Progenitor cell of endocrine pancreas (in vitro differentiated cells): ENCODE data around the gene RAB44. TPM values are rescaled to one million over a fixed set of nuclear protein-coding genes. Genes with fewer than 3 reads are reported as not detected.

ENCODE experiments used
- DNase-seq: peaks from one replicate; pipeline ENCODE4 v3.0.0; 2021; ENCODE audit warnings: low spot score; ENCODE audit not compliant: unreplicated experiment
- H3K27ac Mint-ChIP-seq: 2 replicates; pipeline ENCODE4 v1.8.0; 2021; ENCODE audit warnings: mild to moderate bottlenecking, moderate library complexity, mixed read lengths
- H3K27me3 Mint-ChIP-seq: 2 replicates; pipeline ENCODE4 v1.8.0; 2021; ENCODE audit warnings: mixed read lengths
- H3K36me3 Mint-ChIP-seq: 2 replicates; pipeline ENCODE4 v1.8.0; 2022; ENCODE audit warnings: mixed read lengths; ENCODE audit not compliant: insufficient read depth
- H3K4me1 Mint-ChIP-seq: 2 replicates; pipeline ENCODE4 v1.8.0; 2021; ENCODE audit warnings: low read depth, mixed read lengths
- H3K4me3 Mint-ChIP-seq: 2 replicates; pipeline ENCODE4 v1.8.0; 2021; ENCODE audit warnings: low read depth, mild to moderate bottlenecking, moderate library complexity, mixed read lengths
- H3K9me3 Mint-ChIP-seq: 2 replicates; pipeline ENCODE4 v1.8.0; 2021; ENCODE audit warnings: low read depth, mixed read lengths
- CTCF ChIP-seq: fragments of 200-600 bp; sonication (generic); IDR thresholded peaks from one replicate; pipeline ENCODE4 v1.5.0; 2021; ENCODE audit warnings: antibody characterized with exemption, mild to moderate bottlenecking; ENCODE audit not compliant: unreplicated experiment
- total RNA-seq: library from RNA; stranded (reverse); gene quantifications from 2 replicates; pipeline ENCODE4 v1.2.1, GENCODE V29; 2021

Gene RAB44
- total RNA-seq, 1 donor from 2014 or later: not detected

DNA sequence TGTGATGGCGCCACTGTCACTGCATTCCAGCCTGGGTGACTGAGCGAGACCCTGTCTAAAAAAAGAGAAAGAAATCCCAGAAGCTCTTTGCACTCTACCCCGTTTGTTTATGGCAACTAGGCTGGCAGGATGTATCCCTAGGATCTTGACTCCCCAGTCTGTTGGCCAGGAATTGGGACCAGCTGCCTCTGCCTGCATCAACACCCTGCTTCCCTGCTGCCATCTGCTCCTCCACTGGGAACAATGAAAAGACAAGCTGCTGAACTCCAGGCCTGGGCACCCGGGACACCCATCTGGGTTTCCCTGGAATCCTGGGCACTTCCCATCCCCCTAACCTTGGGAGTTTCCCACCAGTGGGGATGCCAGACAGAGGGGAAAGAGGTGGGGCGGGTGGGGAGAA is 76.7 kb downstream of the RAB44 start:
- H3K4me1 Mint-ChIP-seq: peaks cover 13% of the 10 kb centered on the region
- DNase-seq: no peak
- H3K36me3 Mint-ChIP-seq: no peaks in the 10 kb centered on the region
- H3K27ac Mint-ChIP-seq: no peak overlapping the region
- no peak for TF ChIP-seq CTCF
- no peaks in the 10 kb centered on the region for H3K9me3 Mint-ChIP-seq
- peaks cover 53% of the 10 kb centered on the region for H3K27me3 Mint-ChIP-seq
- no peak overlapping the region for H3K4me3 Mint-ChIP-seq

GRCh38 chr6:36776167-36776566 is 78.5 kb downstream of the RAB44 start:
- peaks cover 24% of the 10 kb centered on the region for H3K4me1 Mint-ChIP-seq
- no peak for TF ChIP-seq CTCF
- H3K27ac Mint-ChIP-seq: no peak overlapping the region
- H3K27me3 Mint-ChIP-seq: peaks cover 40% of the 10 kb centered on the region
- no peaks in the 10 kb centered on the region for H3K9me3 Mint-ChIP-seq
- no peak for DNase-seq
- no peaks in the 10 kb centered on the region for H3K36me3 Mint-ChIP-seq
- H3K4me3 Mint-ChIP-seq: no peak overlapping the region

DNA sequence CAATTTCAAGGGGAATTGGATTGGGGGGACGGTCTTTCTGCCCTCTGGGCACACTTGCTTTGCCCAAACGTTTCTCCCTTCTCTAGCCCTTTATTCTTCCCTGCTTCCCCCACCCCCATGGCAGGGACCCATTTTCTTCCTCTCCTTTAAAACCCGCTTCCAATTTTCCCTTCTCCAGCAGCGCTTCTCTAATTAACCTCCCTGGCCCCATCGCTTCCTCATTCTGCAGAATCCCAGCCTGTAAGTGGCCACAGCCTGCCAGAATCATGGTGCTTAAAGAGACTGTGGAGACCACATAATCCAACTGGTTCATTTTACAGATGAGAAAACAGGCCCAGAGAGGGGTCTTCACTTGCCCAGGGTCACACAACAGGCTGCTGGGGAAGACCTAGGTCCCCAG is 80.2 kb downstream of the RAB44 start:
- H3K27ac Mint-ChIP-seq: no peak overlapping the region
- DNase-seq: no peak
- H3K4me1 Mint-ChIP-seq: peaks cover 26% of the 10 kb centered on the region
- H3K36me3 Mint-ChIP-seq: no peaks in the 10 kb centered on the region
- H3K4me3 Mint-ChIP-seq: no peak overlapping the region
- TF ChIP-seq CTCF: no peak
- H3K27me3 Mint-ChIP-seq: peaks cover 34% of the 10 kb centered on the region
- H3K9me3 Mint-ChIP-seq: no peaks in the 10 kb centered on the region

DNA sequence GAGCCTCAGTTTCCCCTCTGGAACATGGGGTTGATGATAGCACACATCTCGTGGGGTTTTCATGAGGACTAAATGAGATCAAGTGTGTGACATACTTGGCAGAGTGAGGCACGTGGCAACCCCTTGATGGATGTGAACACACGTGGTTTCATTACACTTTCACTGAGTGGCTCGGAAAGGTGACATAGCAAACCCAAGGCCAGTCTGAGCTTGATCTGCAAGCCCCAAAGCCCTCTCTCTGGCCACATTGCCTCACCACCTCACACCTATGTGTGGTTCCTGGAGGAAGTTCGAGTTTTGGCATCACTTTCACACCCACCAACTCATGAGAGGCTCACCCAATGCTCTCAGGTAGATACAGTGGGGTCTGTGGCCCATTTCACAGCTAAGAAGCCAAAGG is 81.6 kb downstream of the RAB44 start:
- Mint-ChIP-seq H3K27ac (no peak overlapping the region), H3K4me1 (peaks cover 29% of the 10 kb centered on the region), H3K4me3 (no peak overlapping the region), H3K27me3 (peaks cover 31% of the 10 kb centered on the region), H3K36me3 (no peaks in the 10 kb centered on the region), H3K9me3 (no peaks in the 10 kb centered on the region)
- no peak for DNase-seq
- TF ChIP-seq CTCF: no peak

DNA sequence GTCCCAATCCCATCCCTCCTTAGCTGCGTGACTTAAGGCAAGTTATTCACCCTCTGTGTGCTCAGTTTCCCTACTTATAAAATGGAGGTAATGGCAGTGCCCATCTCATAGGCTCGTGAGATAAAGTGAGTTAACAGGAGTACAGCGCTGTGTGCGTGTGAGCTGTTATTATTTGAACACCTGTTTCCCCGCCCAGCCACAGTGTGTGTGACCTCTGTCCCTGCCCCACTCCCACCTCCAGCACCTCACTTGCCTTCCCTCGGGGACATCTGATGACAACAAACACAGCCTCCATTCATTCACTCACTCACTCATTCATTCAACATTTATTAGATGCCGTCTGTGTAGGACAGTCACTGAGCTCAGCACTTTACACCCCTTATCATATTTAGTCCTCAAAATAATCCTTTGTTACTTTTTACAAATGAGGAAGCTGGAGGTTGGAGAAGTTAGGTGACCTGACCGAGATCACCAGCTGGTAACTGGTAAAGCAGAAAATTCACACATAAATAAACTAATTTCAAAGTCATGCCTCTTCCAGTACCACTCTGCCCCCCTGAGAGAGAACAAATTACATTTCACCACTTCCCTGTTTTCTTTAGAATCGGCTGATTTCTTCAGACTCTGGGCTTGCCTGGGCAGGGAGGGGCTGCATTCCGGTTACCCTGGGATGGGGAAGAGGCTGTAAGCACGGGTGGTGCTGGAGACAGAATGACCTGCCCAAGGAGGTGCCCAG is 83.0 kb downstream of the RAB44 start:
- H3K27me3 Mint-ChIP-seq: peaks cover 22% of the 10 kb centered on the region

More for the DNA sequence above, 83.0 kb downstream of the RAB44 start:
- no peak for DNase-seq
- no peaks in the 10 kb centered on the region for H3K36me3 Mint-ChIP-seq
- H3K4me1 Mint-ChIP-seq: peaks cover 29% of the 10 kb centered on the region
- H3K4me3 Mint-ChIP-seq: no peak overlapping the region
- no peaks in the 10 kb centered on the region for H3K9me3 Mint-ChIP-seq
- no peak for TF ChIP-seq CTCF
- H3K27ac Mint-ChIP-seq: peak overlapping the region; percentile 84
